Panc1 (cell line): ENCODE measurements around the gene TMEM108.

Source experiments
- POLR2AphosphoS5 ChIP-seq: IDR thresholded peaks from 2 replicates; pipeline ENCODE4 v1.6.1; 2012; ENCODE audit warnings: mild to moderate bottlenecking, low read depth, low read length, moderate library complexity
- SIN3A ChIP-seq: IDR thresholded peaks from 2 replicates; pipeline ENCODE4 v1.6.1; 2012; ENCODE audit warnings: low read depth, mild to moderate bottlenecking, low read length, moderate library complexity, borderline replicate concordance; ENCODE audit not compliant: insufficient read depth
- TF ChIP-seq, protein P1 (sequence below): fragments of 450-650 bp; IDR thresholded peaks from 2 replicates; pipeline ENCODE4 v1.5.1; 2017; ENCODE audit warnings: mild to moderate bottlenecking
- TF ChIP-seq, protein P2 (sequence below), 2 experiments: IDR thresholded peaks; 2 replicates each; pipeline ENCODE4 v1.6.1; 2011 to 2012; ENCODE audit warnings: low read depth in 2 of 2, control low read depth in 1 of 2, low read length in 1 of 2, mild to moderate bottlenecking in 1 of 2, moderate library complexity in 1 of 2; ENCODE audit not compliant: insufficient read depth in 1 of 2

DNA sequence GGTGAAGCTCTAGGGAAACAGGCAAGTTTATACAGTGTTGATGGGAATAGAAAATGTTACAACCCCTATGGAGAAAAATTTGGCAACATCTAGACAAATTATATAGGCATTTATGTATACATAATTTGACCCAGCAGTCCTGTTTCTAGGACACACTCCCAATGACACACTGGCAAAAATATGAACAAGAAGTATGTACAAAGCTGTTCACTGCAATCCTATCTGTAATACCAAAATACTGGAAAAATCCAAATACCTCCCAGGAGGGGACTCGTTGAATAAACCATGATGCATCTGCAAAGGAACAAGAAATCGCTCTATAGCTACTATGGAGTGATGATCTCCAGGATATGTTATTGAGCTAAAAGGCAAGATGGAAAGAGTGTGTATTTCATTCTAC lies 370.2 kb downstream of the TMEM108 start:
- TF ChIP-seq, protein P1, sequence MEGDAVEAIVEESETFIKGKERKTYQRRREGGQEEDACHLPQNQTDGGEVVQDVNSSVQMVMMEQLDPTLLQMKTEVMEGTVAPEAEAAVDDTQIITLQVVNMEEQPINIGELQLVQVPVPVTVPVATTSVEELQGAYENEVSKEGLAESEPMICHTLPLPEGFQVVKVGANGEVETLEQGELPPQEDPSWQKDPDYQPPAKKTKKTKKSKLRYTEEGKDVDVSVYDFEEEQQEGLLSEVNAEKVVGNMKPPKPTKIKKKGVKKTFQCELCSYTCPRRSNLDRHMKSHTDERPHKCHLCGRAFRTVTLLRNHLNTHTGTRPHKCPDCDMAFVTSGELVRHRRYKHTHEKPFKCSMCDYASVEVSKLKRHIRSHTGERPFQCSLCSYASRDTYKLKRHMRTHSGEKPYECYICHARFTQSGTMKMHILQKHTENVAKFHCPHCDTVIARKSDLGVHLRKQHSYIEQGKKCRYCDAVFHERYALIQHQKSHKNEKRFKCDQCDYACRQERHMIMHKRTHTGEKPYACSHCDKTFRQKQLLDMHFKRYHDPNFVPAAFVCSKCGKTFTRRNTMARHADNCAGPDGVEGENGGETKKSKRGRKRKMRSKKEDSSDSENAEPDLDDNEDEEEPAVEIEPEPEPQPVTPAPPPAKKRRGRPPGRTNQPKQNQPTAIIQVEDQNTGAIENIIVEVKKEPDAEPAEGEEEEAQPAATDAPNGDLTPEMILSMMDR: no peak
- no peak for TF ChIP-seq POLR2AphosphoS5
- no peak for TF ChIP-seq SIN3A
- TF ChIP-seq, protein P2, sequence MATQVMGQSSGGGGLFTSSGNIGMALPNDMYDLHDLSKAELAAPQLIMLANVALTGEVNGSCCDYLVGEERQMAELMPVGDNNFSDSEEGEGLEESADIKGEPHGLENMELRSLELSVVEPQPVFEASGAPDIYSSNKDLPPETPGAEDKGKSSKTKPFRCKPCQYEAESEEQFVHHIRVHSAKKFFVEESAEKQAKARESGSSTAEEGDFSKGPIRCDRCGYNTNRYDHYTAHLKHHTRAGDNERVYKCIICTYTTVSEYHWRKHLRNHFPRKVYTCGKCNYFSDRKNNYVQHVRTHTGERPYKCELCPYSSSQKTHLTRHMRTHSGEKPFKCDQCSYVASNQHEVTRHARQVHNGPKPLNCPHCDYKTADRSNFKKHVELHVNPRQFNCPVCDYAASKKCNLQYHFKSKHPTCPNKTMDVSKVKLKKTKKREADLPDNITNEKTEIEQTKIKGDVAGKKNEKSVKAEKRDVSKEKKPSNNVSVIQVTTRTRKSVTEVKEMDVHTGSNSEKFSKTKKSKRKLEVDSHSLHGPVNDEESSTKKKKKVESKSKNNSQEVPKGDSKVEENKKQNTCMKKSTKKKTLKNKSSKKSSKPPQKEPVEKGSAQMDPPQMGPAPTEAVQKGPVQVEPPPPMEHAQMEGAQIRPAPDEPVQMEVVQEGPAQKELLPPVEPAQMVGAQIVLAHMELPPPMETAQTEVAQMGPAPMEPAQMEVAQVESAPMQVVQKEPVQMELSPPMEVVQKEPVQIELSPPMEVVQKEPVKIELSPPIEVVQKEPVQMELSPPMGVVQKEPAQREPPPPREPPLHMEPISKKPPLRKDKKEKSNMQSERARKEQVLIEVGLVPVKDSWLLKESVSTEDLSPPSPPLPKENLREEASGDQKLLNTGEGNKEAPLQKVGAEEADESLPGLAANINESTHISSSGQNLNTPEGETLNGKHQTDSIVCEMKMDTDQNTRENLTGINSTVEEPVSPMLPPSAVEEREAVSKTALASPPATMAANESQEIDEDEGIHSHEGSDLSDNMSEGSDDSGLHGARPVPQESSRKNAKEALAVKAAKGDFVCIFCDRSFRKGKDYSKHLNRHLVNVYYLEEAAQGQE (IDR thresholded peaks at IDR 0.05; ENCODE audit: insufficient read depth in 1 of 2, low read depth in 2 of 2, low read length in 1 of 2): no peak
